ENCODE results near the gene EMP3. TPM values are rescaled to one million over a fixed set of nuclear protein-coding genes. Genes with fewer than 3 reads are reported as not detected.
A peak's percentile ranks its signal among the peaks of the same experiment; 100 is the strongest.

The EMP3 gene
- total and polyA plus RNA-seq, 2 of the 13 experiments (the other 11 are each of a cell fraction or from before 2014, with no cell fraction given): 2.2 to 7.8 TPM

DNA sequence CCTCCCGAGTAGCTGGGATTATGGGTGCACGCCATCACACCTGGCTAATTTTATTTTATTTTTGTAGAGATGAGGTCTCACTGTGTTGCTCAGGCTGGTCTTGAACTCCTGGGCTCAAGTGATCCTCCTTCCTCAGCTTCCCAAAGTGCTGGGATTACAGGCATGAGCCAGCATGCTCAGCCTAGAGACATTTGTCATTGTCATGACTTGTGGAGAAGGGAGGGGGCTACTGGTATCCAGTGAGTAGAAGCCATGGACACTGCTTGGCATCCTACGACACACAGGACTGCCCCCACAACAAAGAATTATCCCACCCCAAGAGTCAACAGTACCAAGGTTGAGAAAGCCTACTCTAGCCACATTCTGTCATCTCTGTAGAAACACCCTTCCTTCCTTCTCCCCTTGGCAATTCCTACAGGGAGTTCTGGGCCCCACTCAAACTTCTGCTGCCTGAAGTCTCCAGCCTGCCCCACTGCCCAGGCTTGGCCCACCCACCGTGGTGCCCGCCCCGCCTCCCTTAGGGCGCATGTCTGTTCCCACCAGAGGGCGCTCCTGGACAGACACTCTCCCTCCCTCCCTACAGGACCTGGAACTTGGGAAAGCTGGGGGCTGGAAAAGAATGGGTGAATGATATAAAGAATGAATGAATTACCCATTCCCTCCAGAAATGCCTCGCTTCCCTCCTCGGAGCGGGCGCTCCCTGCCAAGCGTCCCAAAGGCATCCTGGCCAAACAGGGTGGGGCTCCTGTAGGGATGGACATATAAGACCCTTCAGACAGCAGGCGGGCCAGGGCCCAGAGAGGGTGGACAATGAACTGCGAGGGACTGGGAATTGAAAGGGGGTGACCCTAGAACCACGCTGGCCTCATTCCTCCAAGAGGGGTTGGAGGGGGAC is 5.5 kb upstream of the EMP3 start (continued):
- no peak for TF ChIP-seq RERE (CRISPR knock-in tag; IDR thresholded peaks at IDR 0.05; ENCODE audit: low read depth)
- TF ChIP-seq ZSCAN30 (CRISPR knock-in tag; IDR thresholded peaks at IDR 0.05): no peak
- TF ChIP-seq KLF6 (CRISPR knock-in tag; IDR thresholded peaks at IDR 0.05): no peak
- TF ChIP-seq ZNF547 (CRISPR knock-in tag; IDR thresholded peaks at IDR 0.05): 0 out of 2 replicates have a peak, but pooled peaks have one; percentile 31
- TF ChIP-seq BATF2 (CRISPR knock-in tag; IDR thresholded peaks at IDR 0.05): no peak
- 0 out of 2 replicates have a peak, but pooled peaks have one; percentile 22 for TF ChIP-seq ELF3 (CRISPR knock-in tag; IDR thresholded peaks at IDR 0.05)
- no peak for TF ChIP-seq ZNF737 (CRISPR knock-in tag; IDR thresholded peaks at IDR 0.05; ENCODE audit: borderline replicate concordance)
- peak; percentile 80; the same call in 1 of the 2 replicates for TF ChIP-seq HNRNPL (IDR thresholded peaks at IDR 0.05; ENCODE audit: low read depth, low read length)
- no peak for TF ChIP-seq RCOR2 (CRISPR knock-in tag; IDR thresholded peaks at IDR 0.05)
- TF ChIP-seq NR3C1 (CRISPR knock-in tag; IDR thresholded peaks at IDR 0.05): no peak
- TF ChIP-seq NONO (IDR thresholded peaks at IDR 0.05): no peak
- no peak for TF ChIP-seq NONO (CRISPR knock-in tag; conservative IDR thresholded peaks at IDR 0.05)
- no peak for TF ChIP-seq SUZ12 (IDR thresholded peaks at IDR 0.05; ENCODE audit: low read depth, low read length)
- TF ChIP-seq ZNF598 (CRISPR knock-in tag; IDR thresholded peaks at IDR 0.05; ENCODE audit: borderline replicate concordance): peak; percentile 80; the same call in 1 of the 2 replicates
- no peak for TF ChIP-seq ATM (IDR thresholded peaks at IDR 0.05; ENCODE audit: borderline replicate concordance)
- TF ChIP-seq, protein P1, sequence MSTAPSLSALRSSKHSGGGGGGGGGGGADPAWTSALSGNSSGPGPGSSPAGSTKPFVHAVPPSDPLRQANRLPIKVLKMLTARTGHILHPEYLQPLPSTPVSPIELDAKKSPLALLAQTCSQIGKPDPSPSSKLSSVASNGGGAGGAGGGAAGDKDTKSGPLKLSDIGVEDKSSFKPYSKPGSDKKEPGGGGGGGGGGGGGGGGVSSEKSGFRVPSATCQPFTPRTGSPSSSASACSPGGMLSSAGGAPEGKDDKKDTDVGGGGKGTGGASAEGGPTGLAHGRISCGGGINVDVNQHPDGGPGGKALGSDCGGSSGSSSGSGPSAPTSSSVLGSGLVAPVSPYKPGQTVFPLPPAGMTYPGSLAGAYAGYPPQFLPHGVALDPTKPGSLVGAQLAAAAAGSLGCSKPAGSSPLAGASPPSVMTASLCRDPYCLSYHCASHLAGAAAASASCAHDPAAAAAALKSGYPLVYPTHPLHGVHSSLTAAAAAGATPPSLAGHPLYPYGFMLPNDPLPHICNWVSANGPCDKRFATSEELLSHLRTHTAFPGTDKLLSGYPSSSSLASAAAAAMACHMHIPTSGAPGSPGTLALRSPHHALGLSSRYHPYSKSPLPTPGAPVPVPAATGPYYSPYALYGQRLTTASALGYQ (CRISPR knock-in tag; IDR thresholded peaks at IDR 0.05): no peak
- TF ChIP-seq RAD51 (IDR thresholded peaks at IDR 0.05; ENCODE audit: borderline replicate concordance): no peak
- TF ChIP-seq NCOA2 (CRISPR knock-in tag; IDR thresholded peaks at IDR 0.05): no peak
- TF ChIP-seq, protein P2, sequence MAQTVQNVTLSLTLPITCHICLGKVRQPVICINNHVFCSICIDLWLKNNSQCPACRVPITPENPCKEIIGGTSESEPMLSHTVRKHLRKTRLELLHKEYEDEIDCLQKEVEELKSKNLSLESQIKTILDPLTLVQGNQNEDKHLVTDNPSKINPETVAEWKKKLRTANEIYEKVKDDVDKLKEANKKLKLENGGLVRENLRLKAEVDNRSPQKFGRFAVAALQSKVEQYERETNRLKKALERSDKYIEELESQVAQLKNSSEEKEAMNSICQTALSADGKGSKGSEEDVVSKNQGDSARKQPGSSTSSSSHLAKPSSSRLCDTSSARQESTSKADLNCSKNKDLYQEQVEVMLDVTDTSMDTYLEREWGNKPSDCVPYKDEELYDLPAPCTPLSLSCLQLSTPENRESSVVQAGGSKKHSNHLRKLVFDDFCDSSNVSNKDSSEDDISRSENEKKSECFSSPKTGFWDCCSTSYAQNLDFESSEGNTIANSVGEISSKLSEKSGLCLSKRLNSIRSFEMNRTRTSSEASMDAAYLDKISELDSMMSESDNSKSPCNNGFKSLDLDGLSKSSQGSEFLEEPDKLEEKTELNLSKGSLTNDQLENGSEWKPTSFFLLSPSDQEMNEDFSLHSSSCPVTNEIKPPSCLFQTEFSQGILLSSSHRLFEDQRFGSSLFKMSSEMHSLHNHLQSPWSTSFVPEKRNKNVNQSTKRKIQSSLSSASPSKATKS (CRISPR knock-in tag; IDR thresholded peaks at IDR 0.05): no peak
- TF ChIP-seq ZFP41 (CRISPR knock-in tag; IDR thresholded peaks at IDR 0.05; ENCODE audit: borderline replicate concordance): no peak
